ENCODE results near the gene RABEPK. TPM values are rescaled to one million over a fixed set of nuclear protein-coding genes. Genes with fewer than 3 reads are reported as not detected.
"Not testable (repeated sequence)": the region's sequence is repeated elsewhere in the genome, so short reads cannot be mapped to it uniquely, and the experiment has no call there.

The RABEPK gene
- polyA plus RNA-seq, 5 donors, result 22.3 to 27.9 (median 24.5) TPM

DNA sequence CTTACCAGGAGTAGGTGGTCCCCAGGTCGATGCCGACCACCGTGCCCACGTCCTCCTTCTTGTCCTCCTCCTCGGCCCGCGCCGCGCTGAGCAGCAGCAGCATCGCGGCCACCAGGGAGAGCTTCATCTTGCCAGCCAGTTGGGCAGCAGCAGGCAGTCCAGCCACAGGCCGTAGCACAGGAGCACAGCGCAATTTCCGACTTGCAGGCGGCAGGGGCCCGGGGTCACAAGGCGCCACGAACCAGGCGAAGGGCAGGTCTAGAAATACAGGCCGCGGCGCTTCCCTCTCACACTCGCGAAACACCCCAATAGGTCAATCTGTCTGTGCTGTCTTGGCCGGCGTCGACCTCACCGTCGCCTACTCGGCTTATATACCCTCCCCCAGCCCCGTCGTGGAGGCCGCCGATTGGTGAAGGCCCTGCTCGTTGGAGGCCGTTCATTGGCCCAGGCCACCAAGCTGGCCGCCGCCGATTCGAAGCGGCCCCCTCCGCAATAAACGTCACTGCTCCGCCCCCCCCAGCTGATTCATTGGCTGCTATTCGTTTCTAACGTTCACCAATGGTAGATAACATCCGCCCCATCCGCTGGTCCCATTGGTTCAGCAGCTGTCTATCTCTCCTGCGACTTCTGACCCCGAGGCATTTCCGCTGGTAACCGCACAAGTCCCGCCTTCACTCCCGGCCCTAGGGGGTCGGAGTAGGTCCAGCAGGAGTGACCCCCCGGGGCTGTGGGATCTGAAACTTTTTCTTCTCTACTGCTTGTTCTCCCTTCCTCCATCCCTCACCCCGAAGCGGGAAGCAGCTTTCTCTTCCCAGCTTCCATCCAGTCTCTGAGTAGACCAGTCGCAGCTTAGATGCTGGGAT is 40.9 kb downstream of the RABEPK start, which contains the start of gene HSPA5:
HSPA5 (minus strand) TSS at position 344 of the 863 bp plus-strand sequence; CDS start at position 127, 217 bp downstream.
- DNase-seq, result peak; percentile 99 to 100

DNA sequence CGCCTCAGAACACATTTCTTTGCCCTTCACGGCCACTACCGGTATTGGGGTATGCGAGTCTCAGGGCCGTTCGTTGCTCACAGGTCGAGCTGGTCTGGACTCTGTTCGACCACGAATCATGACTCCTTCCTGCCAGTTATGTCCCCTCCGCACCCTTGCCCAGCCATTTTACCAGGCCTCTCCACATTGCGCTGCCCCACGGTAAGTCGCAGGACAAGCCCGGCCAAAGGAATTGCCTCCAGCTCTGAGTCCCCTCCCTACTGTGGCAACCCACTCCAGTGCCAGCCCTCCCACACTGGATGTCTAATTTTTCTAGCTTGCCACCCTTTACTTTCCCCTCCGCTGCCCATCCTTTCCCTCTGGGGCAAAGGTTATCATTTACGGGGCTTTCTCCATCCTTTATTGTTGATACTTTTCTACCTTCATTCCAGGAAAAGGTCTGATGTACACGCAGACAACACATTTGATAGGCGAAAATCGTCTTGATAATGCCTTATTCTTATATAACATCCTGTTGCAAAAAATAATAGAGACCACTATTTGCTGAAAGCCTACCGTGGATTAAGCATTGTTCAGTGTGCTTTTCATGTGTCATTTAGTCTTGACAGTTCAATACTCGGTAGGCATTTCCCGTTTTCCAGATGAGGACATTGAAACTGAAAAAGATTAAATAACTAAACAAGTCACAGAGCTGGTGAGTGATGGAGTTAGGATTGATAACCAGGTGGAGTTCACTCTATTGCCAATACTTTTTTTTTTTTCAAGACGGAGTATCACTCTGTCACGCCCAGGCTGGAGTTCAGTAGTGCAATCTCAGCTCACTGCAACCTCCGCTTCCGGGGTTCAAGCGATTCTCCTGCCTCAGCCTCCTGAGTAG is 41.8 kb downstream of the RABEPK start:
- DNase-seq, result no peak

GRCh38 chr9:125243792-125244260 is 43.5 kb downstream of the RABEPK start:
- DNase-seq, result no peak

DNA sequence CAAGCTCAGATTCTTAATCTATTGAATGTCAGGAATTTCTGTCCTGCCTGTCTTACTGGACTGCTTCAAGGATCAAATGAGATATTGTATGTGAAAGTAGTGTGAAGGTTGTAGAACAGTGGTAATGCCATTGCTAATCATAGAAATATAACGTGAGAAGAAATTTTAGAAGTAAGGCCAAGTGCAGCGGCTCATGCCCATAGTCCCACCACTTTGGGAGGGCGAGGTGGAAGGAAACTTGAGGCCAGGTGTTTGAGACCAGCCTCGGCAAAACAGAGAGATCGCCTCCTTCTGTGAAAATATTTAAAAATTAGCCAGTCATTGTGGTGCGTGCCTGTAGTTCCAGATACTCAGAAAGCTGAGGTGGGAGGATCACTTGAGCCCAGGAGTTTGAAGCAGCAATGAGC is 45.9 kb downstream of the RABEPK start:
- no peak for DNase-seq

- no peak for DNase-seq
These were observed 53.9 kb downstream of the RABEPK start for GRCh38 chr9:125254231-125254630.

DNA sequence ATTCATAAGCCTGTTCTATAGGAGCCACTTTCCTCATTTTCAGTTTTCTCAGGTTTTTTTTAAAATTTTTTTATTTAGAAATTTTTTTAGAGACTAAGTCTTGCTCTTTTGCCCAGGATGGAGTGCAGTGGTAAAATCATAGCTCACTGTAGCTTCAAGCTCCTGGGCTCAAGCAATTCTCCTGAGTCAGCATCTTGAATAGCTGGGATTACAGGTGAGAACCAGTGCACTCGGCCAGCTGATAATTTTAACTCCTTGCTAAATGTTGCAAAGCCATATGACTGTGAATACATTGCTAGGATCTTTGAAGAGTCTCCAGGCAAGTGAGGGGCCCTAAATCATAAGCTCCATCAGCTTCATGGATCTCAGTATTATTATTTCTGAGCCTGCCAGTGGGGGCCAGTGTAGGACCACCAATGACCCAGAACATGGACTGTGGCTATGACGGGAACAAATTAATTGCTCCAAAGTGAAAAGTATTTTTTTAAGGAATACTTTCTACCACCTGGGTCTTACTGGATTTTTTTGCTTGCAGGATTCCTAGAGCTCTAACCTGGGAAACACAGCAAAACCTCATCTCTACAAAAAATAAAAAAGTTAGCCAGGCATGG is 55.5 kb downstream of the RABEPK start:
- no peak for DNase-seq

- no peak for DNase-seq
These were observed 57.9 kb downstream of the RABEPK start for GRCh38 chr9:125258160-125258785.

DNA sequence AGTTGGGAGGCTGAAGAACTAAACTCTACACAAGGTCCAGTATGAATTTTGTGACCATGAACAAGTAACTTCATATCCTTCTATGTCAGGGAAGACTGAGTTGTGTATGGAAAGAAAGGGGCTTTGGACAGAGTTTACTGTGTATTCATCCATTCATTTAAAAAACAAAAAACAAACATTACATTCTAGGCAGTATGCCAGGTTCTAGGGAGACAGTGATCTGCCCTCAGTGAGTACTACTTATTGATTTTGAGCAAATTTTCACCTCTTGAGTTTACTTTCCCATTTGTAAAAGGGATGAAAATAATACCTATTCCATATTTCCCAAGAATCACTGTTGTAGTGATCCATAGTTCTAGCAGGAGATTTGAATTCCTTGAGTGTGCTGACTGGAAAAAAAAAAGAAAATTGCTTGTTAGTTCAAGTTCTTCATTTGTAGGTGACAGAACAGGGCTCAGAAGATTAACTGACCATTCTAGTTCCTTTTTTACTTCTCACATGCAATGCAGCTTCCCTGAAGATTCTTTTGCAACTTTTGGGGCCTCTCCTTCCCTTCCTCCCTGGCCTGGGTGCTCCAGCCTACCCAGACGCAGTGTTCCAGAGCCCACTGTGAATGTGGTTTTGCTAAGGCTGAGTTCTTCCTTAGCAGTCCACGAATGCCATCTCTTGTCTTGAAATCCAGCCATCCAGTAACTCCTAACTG is 58.6 kb downstream of the RABEPK start:
- no peak for DNase-seq

- no peak for DNase-seq
These were observed 60.2 kb downstream of the RABEPK start for GRCh38 chr9:125260561-125260960.

DNA sequence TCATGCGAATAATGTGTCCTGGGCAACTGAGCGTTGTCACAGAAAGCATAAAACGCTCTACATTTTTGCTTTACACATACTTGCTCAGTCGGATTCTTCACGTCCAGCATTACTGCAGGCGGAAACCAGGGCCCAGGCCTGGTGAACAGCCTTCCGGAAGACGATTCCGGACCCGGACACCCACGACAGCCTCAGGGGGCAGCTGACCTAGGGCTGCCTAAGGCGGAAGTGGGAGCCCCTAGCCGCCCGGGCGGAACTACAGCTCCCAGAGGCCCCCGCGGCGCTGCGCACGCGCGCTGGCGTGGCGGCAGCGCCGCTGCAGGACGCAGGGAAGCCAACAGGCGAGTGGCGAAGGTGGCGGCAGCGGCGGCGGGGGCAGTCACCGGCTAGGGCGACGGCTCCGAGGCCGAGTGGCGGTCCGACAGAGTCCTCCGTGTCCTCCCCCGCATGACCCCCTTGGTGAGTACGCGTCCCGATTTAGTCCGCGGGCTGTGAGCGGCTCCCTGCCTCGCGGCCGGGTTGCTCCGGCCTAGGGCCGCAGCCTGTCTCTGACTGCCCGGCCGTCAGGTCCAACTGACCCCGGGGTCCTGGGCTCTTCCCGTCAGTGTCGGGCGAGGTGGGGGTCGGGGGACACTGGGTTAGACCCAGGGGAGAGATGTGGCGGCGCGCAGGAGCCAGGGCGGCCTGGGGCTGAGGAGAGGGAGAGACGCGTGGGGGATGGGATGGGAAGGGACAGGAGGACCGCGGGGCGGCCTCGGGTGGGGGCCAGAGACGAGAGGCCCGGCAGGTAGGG is 61.4 kb downstream of the RABEPK start, which contains the start of gene GAPVD1:
GAPVD1 (plus strand) TSS at position 326 of the 793 bp plus-strand sequence. CDS start 37,096 bp downstream, outside the sequence.
- peak; percentile 92 to 93 for DNase-seq

- peak in 1 of 2 donors; percentile 29 for DNase-seq
These were observed 62.1 kb downstream of the RABEPK start for GRCh38 chr9:125262294-125262991.

- not testable (repeated sequence) for DNase-seq
These were observed 63.7 kb downstream of the RABEPK start for GRCh38 chr9:125264068-125264467.

DNA sequence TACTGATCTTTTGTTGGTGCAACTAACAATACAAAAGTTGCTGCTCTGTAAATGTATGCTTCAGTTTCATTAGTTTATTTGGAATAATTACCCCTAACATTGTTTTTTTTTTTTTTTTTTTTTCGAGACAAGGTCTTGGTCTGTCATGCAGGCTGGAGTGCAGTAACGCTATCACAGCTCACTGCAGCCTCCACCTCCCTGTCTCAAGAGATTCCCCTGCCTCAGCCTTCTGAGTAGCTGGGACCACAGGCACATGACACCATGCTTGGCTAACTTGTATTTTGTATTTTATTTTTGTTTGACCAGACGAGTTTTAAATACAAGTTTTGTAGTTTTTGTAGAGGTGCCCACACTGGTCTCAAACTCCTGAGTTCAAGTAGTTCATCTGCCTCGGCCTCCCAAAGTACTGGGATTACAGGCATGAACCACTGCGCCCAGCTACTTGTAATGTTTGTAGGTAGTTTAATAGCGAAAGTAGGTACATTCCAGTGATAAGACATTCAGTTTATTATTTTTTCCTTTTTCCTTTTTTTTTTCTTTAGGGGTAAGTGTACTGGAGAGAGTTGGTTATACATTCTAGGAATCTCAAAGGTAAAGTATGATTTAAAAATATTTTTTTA is 68.2 kb downstream of the RABEPK start:
- DNase-seq, result no peak

DNA sequence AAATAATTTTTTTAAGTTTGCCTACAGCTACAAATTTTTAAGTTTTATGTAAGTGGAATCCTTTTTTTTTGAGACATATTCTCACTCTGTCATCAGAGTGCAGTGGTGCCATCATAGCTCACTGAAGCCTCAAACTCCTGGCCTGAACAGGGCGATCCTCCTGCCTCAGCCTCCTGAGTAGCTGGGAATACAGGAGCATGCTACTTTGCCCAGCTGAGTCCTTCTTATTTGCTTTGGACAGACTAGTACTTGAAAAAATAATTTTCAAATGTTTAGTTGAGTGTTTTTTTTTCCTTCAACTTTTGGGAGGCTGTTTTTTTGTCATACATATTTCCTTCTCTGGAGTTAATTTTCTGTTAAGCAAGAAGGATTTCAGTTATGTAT is 68.7 kb downstream of the RABEPK start:
- DNase-seq, result no peak

DNA sequence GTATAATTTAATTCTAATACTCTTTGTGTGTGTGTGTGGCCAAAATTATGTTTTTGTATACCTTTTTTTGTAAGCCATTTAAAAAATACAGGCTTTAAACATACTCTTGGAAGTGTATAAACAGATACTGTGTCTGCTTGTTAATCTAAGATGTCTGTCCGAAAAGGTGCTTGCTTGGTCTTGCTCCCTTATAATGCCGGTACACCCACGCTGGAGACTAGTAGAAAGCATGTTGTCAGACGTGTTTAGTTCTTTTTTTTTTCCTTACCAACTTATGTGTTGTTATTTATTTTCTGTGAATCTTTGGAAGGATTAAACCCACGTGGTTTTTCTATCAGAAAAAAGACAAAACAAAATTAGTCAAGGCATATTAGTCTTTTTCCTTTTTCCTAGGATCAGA is 70.7 kb downstream of the RABEPK start:
- DNase-seq, result no peak

GRCh38 chr9:125272697-125273096 is 72.4 kb downstream of the RABEPK start:
- peak; percentile 18 to 26 for DNase-seq

GRCh38 chr9:125276771-125277170 is 76.4 kb downstream of the RABEPK start:
- no peak for DNase-seq

DNA sequence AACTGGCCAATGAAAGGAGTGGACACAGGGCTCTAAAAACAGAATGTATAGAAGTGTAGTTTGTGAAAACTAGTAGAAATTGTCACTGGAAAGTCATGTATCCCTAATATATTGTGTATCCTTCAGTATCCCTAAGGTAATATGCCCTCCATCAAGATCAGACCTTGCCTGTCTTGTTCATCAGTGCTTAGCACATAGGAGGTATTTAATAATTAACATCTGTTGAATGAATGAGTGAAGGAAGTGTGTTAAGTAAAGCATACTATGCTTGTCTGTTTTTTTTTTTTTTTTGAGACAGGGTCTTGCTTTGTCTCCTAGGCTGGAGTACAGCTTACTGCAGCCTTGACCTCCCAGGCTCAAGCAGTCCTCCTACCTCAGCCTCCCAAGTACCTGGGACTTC is 77.1 kb downstream of the RABEPK start:
- no peak for DNase-seq

- DNase-seq, result no peak
These were observed 80.6 kb downstream of the RABEPK start for GRCh38 chr9:125280945-125281344.

All from right lung (tissue), 5 donors.